Gastrocnemius medialis (tissue), 4 donors: ENCODE data around the gene CERS6.

Experiments
- CTCF ChIP-seq, 5 experiments: fragments of 450-650 bp in 3 of 5; fragments of 200-600 bp in 2 of 5; sonication (generic) in 2 of 5; IDR thresholded peaks in 4 of 5; conservative IDR thresholded peaks in 1 of 5; 1 replicate in 4 of 5; 2 replicates in 1 of 5; pipeline ENCODE4 v1.5.1; 2016 to 2019; ENCODE audit warnings: antibody characterized with exemption in 5 of 5, mild to moderate bottlenecking in 3 of 5, moderate library complexity in 3 of 5
- POLR2A ChIP-seq, 2 donors: fragments of 450-650 bp; IDR thresholded peaks; one replicate each; pipeline ENCODE4 v1.6.1; 2017; ENCODE audit warnings: antibody characterized with exemption in 2 of 2, mild to moderate bottlenecking in 2 of 2, moderate library complexity in 2 of 2

GRCh38 chr2:168550670-168551069 lies 94.6 kb downstream of the CERS6 start:
- no peak for TF ChIP-seq CTCF (IDR thresholded peaks at IDR 0.05 in 4 of 5, conservative IDR thresholded peaks at IDR 0.05 in 1 of 5)
- TF ChIP-seq POLR2A (IDR thresholded peaks at IDR 0.05): no peak
